GM12878 (cell line): Measurements from ENCODE around the gene CACNA1G. TPM values are rescaled to one million over a fixed set of nuclear protein-coding genes. Genes with fewer than 3 reads are reported as not detected.

Experiments
- ATAC-seq: fragments of 200-7000 bp; cut with Tn5 transposase; 3 replicates; pipeline ENCODE4 v1.9.1; 2020; ENCODE audit warnings: mild to moderate bottlenecking, moderate library complexity
- BruUV-seq: library from RNA; stranded (reverse); fragments of 400-500 nt; replicated peaks from 2 replicates; lab custom pipeline; 2021; lab: Mats Ljungman, UMichigan
- CTCF ChIA-PET: fragments of 300-600 bp; sonication (Branson Sonifier 250); formaldehyde crosslinking; extraction: SDS; loops from one replicate; lab custom pipeline; 2021; ENCODE audit warnings: inconsistent platforms; lab: Yijun Ruan, JAX
- POLR2A ChIA-PET: fragments of 350-600 bp; formaldehyde crosslinking; extraction: SDS; loops from one replicate; lab custom pipeline; 2021; ENCODE audit warnings: inconsistent platforms; lab: Charles Lee
- RAD21 ChIA-PET: fragments of 300-600 bp; sonication (Branson Sonifier 250); formaldehyde crosslinking; loops from one replicate; lab custom pipeline; 2023; ENCODE audit warnings: antibody characterized with exemption; ENCODE audit not compliant: unreplicated experiment; lab: Charles Lee
- SMC1A ChIA-PET: fragments of 300-600 bp; sonication (Branson Sonifier 250); formaldehyde crosslinking; loops from one replicate; lab custom pipeline; 2023; ENCODE audit not compliant: unreplicated experiment, uncharacterized antibody; lab: Charles Lee
- DNase-seq: peaks from one replicate; pipeline ENCODE4 v3.0.0-alpha.2; 2011; ENCODE audit warnings: low read depth, low spot score
- FAIRE-seq: peaks from 3 replicates; lab custom pipeline; 2011; peaks lifted over from hg19 to GRCh38; lab: Jason Lieb, UNC
- H2AFZ ChIP-seq: 2 replicates; pipeline ENCODE4 v1.6.0; 2011; ENCODE audit warnings: low read depth, low read length, control low read depth; ENCODE audit not compliant: control insufficient read depth
- H3K27ac ChIP-seq: 2 replicates; pipeline ENCODE4 v1.5.1; 2011; ENCODE audit warnings: control low read depth; ENCODE audit not compliant: control insufficient read depth, insufficient read depth
- H3K27me3 ChIP-seq, 2 experiments: replicated peaks in 1 of 2; 2 replicates each; pipeline versions ENCODE4 v1.6.0 to v1.6.1; 2011; ENCODE audit warnings: low read length in 1 of 2; ENCODE audit not compliant: control insufficient read depth in 2 of 2, insufficient read depth in 2 of 2
- H3K36me3 ChIP-seq, 2 experiments: 2 replicates each; pipeline ENCODE4 v1.5.1; 2011; ENCODE audit warnings: low read length in 1 of 2; ENCODE audit not compliant: control insufficient read depth in 2 of 2, insufficient read depth in 2 of 2
- H3K4me1 ChIP-seq: 2 replicates; pipeline ENCODE4 v1.6.1; 2011; ENCODE audit warnings: mild to moderate bottlenecking, low read length, moderate library complexity, mixed read lengths; ENCODE audit not compliant: control insufficient read depth, insufficient read depth
- H3K4me2 ChIP-seq: 2 replicates; pipeline ENCODE4 v1.6.0; 2011; ENCODE audit warnings: control low read depth; ENCODE audit not compliant: control insufficient read depth, insufficient read depth
- H3K4me3 ChIP-seq: fragments of 200-600 bp; sonication (generic); 2 replicates; pipeline ENCODE4 v1.5.1; 2016
- H3K79me2 ChIP-seq: 2 replicates; pipeline ENCODE4 v1.6.0; 2011; ENCODE audit warnings: low read length; ENCODE audit not compliant: control insufficient read depth, insufficient read depth
- H3K9ac ChIP-seq: 2 replicates; pipeline ENCODE4 v1.8.0; 2011; ENCODE audit warnings: low read length, control low read depth, mixed read lengths; ENCODE audit not compliant: control insufficient read depth, insufficient read depth
- H3K9me3 ChIP-seq: replicated peaks from 3 replicates; pipeline ENCODE4 v1.5.1; 2011; ENCODE audit warnings: mild to moderate bottlenecking, low read length; ENCODE audit not compliant: control insufficient read depth, insufficient read depth
- H4K20me1 ChIP-seq: 2 replicates; pipeline ENCODE4 v1.6.0; 2011; ENCODE audit not compliant: control insufficient read depth, insufficient read depth
- ATF2 ChIP-seq: IDR thresholded peaks from 2 replicates; pipeline ENCODE4 v1.6.1; 2012; ENCODE audit warnings: low read length, inconsistent platforms
- BCLAF1 ChIP-seq: fragments of 450-650 bp; IDR thresholded peaks from 2 replicates; pipeline ENCODE4 v1.6.1; 2017; ENCODE audit warnings: antibody characterized with exemption, mild to moderate bottlenecking, moderate library complexity
- CBX5 ChIP-seq: sonication (generic); IDR thresholded peaks from 2 replicates; pipeline ENCODE4 v1.6.1; 2016; ENCODE audit warnings: low read depth, moderate library complexity, mild to moderate bottlenecking, inconsistent platforms
- CHD2 ChIP-seq: IDR thresholded peaks from 2 replicates; pipeline ENCODE4 v1.6.1; 2011; ENCODE audit warnings: low read depth, low read length, improper control_type of control experiment, borderline replicate concordance
- CREM ChIP-seq: IDR thresholded peaks from 2 replicates; pipeline ENCODE4 v1.6.1; 2014; ENCODE audit warnings: antibody characterized with exemption, low read depth
- NKRF ChIP-seq: fragments of 450-650 bp; conservative IDR thresholded peaks from 2 replicates; pipeline ENCODE4 v1.6.1; 2017; ENCODE audit warnings: mild to moderate bottlenecking, moderate library complexity
- NR2C2 ChIP-seq: IDR thresholded peaks from 2 replicates; pipeline ENCODE4 v1.6.1; 2011; ENCODE audit warnings: borderline replicate concordance, low read depth; ENCODE audit not compliant: control insufficient read depth, insufficient read length
- PAX8 ChIP-seq: fragments of 450-650 bp; IDR thresholded peaks from 2 replicates; pipeline ENCODE4 v1.6.1; 2017; ENCODE audit warnings: mild to moderate bottlenecking, moderate library complexity
- POLR2A ChIP-seq: IDR thresholded peaks from 2 replicates; pipeline ENCODE4 v1.6.1; 2011; ENCODE audit warnings: low read depth, mild to moderate bottlenecking, low read length
- POLR2AphosphoS5 ChIP-seq: IDR thresholded peaks from 2 replicates; pipeline ENCODE4 v1.6.1; 2011; ENCODE audit warnings: mild to moderate bottlenecking, low read length, inconsistent platforms
- RELB ChIP-seq: fragments of 450-650 bp; IDR thresholded peaks from 2 replicates; pipeline ENCODE4 v1.6.1; 2017; ENCODE audit warnings: low read depth, mild to moderate bottlenecking, moderate library complexity
- SPI1 ChIP-seq: IDR thresholded peaks from 2 replicates; pipeline ENCODE4 v1.6.1; 2011; ENCODE audit warnings: low read depth, mild to moderate bottlenecking, low read length, moderate library complexity, borderline replicate concordance; ENCODE audit not compliant: insufficient read depth
- TCF12 ChIP-seq: IDR thresholded peaks from 2 replicates; pipeline ENCODE4 v1.6.1; 2011; ENCODE audit warnings: low read depth, mild to moderate bottlenecking, low read length
- ZBED1 ChIP-seq: IDR thresholded peaks from 2 replicates; pipeline ENCODE4 v1.6.1; 2016; ENCODE audit warnings: borderline replicate concordance
- WGBS: methylation state at CpG from one replicate; pipeline ENCODE4 v1.1.6; 2016; ENCODE audit warnings: low lambda C conversion rate; ENCODE audit not compliant: insufficient replicate concordance, insufficient coverage; ENCODE audit errors: missing lambda C conversion rate; 5-methylcytosine and 5-hydroxymethylcytosine counted together
- in situ Hi-C: fragments of 300-500 bp; cut with MboI; formaldehyde crosslinking; loops from 9 replicates; pipeline ENCODE4 v1.14.3; 2018; ENCODE audit warnings: mixed read lengths
- intact Hi-C: fragments of 100-400 bp; cut with micrococcal nuclease; formaldehyde crosslinking; loops from one replicate; pipeline ENCODE4 v1.14.2; 2022; ENCODE audit not compliant: unreplicated experiment
- polyA plus RNA-seq, 11 experiments: library from polyadenylated mRNA; depleted of rRNA in 4 of 11; unstranded in 6 of 11; stranded (reverse) in 5 of 11; fragments of >200 nt; fragmentation: Nextera tagmentation in 4 of 11; fragmentation: Illumina TruSeq in 1 of 11; extraction: Ambion mirVana in 4 of 11; extraction: Trizol in 1 of 11; gene quantifications; 1 replicate in 1 of 11; 2 replicates in 10 of 11; pipeline versions ENCODE4 v1.2.1 to v1.2.3, GENCODE V29; 2011 to 2016; ENCODE audit warnings: inconsistent platforms in 2 of 11, missing spikeins in 2 of 11, low read depth in 1 of 11
- total RNA-seq, 4 experiments: library from RNA; depleted of rRNA in 3 of 4; stranded (reverse); fragments of >200 nt in 3 of 4; fragmentation: Illumina TruSeq in 1 of 4; extraction: Trizol in 1 of 4; gene quantifications; 2 replicates each; pipeline versions ENCODE4 v1.2.1 to v1.2.3, GENCODE V29; 2013 to 2021

CACNA1G gene
- total and polyA plus RNA-seq, 10 of the 15 experiments (the other 5 are each of a cell fraction or from before 2014, with no cell fraction given): 0.03 to 0.15 TPM; not detected in 8

GRCh38 chr17:50548831-50549230 lies 11.7 kb upstream of the CACNA1G start:
- FAIRE-seq: no peak
- Histone ChIP-seq H3K4me1 (no peaks in the 10 kb centered on the region; the same call in 1 of the 2 replicates), H3K9me3 (no peaks in the 10 kb centered on the region), H3K27ac (no peak overlapping the region), H3K9ac (no peak overlapping the region), H3K27me3 (no peaks in the 10 kb centered on the region), H4K20me1 (no peaks in the 10 kb centered on the region), H3K4me2 (no peak overlapping the region), H3K79me2 (peaks cover 3% of the 10 kb centered on the region), H2AFZ (no peak overlapping the region), H3K4me3 (no peak overlapping the region), H3K36me3 (no peaks in the 10 kb centered on the region; a peak in 1 of 4 replicates)
- in situ Hi-C loops: loop anchor here (5.0 to 10.0 kb wide), 2 partner anchors 148 to 406 kb away; no protein-coding TSS in a partner anchor
- ChIA-PET RAD21 (interaction anchor here (0.8 to 1.3 kb wide), 2 partner anchors 12 to 71 kb away, joined by 3 read pairs; partner anchors contain the start of gene CACNA1G), SMC1A (no interaction called here), POLR2A (no interaction called here), CTCF (interaction anchor here (0.6 to 1.7 kb wide), 3 partner anchors 80 to 1324 kb away, joined by 3 to 8 read pairs (median 3); no protein-coding TSS in a partner anchor)
- ATAC-seq: no peak
- 96% methylated on average over 14 of the region's 18 CpGs for whole genome bisulfite sequencing
- no peak for DNase-seq
- BruUV-seq: no TSS peak
- intact Hi-C loops: loop anchor here (10.0 kb wide), 1 partner anchor 406 kb away; no protein-coding TSS in a partner anchor
- TF ChIP-seq CHD2: no peak
- TF ChIP-seq SPI1: no peak
- no peak for TF ChIP-seq TCF12
- TF ChIP-seq PAX8: no peak
- no peak for TF ChIP-seq POLR2A
- TF ChIP-seq RELB: no peak
- no peak for TF ChIP-seq CREM
- TF ChIP-seq NR2C2: no peak
- no peak for TF ChIP-seq ATF2
- no peak for TF ChIP-seq BCLAF1
- no peak for TF ChIP-seq POLR2AphosphoS5
- TF ChIP-seq NKRF: no peak
- TF ChIP-seq ZBED1: no peak
- no peak for TF ChIP-seq CBX5
